Loucy (cell line): ENCODE data around the gene CEP41.

Experiments used
- H2AFZ ChIP-seq: fragments of 200-600 bp; sonication (generic); 2 replicates; pipeline ENCODE4 v1.6.0; 2016; ENCODE audit warnings: antibody characterized with exemption, mild to moderate bottlenecking, low read length, moderate library complexity
- H3F3A ChIP-seq: fragments of 200-600 bp; 2 replicates; pipeline ENCODE4 v1.6.0; 2016; ENCODE audit warnings: antibody characterized with exemption, low read depth, mild to moderate bottlenecking
- H3K27me3 ChIP-seq: fragments of 200-600 bp; sonication (generic); 2 replicates; pipeline ENCODE4 v1.6.1; 2014; ENCODE audit warnings: low read length, mild to moderate bottlenecking; ENCODE audit not compliant: insufficient read depth, poor library complexity, severe bottlenecking
- H3K36me3 ChIP-seq: fragments of 200-600 bp; sonication (generic); 2 replicates; pipeline ENCODE4 v1.6.1; 2016; ENCODE audit warnings: low read length; ENCODE audit not compliant: insufficient read depth
- H3K4me1 ChIP-seq: fragments of 200-600 bp; sonication (generic); 2 replicates; pipeline ENCODE4 v1.5.1; 2014; ENCODE audit warnings: low read length, mild to moderate bottlenecking; ENCODE audit not compliant: insufficient read depth, poor library complexity, severe bottlenecking
- H3K4me2 ChIP-seq: fragments of 200-600 bp; sonication (generic); 2 replicates; pipeline ENCODE4 v1.6.0; 2014; ENCODE audit warnings: antibody characterized with exemption, low read length, low read depth, mild to moderate bottlenecking; ENCODE audit not compliant: poor library complexity, severe bottlenecking
- H3K4me3 ChIP-seq: fragments of 200-600 bp; sonication (generic); 2 replicates; pipeline ENCODE4 v1.5.1; 2014; ENCODE audit warnings: low read length, mild to moderate bottlenecking, mixed read lengths; ENCODE audit not compliant: poor library complexity, severe bottlenecking
- H3K79me2 ChIP-seq: fragments of 200-600 bp; sonication (generic); 2 replicates; pipeline ENCODE4 v1.6.1; 2014; ENCODE audit warnings: low read length; ENCODE audit not compliant: insufficient read depth
- H3K9ac ChIP-seq: fragments of 200-600 bp; sonication (generic); 2 replicates; pipeline ENCODE4 v1.6.0; 2014; ENCODE audit warnings: mild to moderate bottlenecking, low read depth, low read length, moderate library complexity; ENCODE audit not compliant: poor library complexity, severe bottlenecking
- H3K9me2 ChIP-seq: fragments of 200-600 bp; sonication (generic); replicated peaks from 2 replicates; pipeline ENCODE4 v1.6.1; 2016; ENCODE audit warnings: low read depth, low read length, mixed read lengths
- H3K9me3 ChIP-seq: fragments of 200-600 bp; sonication (generic); 2 replicates; pipeline ENCODE4 v1.6.1; 2014; ENCODE audit warnings: mild to moderate bottlenecking, antibody characterized with exemption, low read length, low read depth; ENCODE audit not compliant: insufficient read depth
- H4K20me1 ChIP-seq: fragments of 200-600 bp; sonication (generic); 2 replicates; pipeline ENCODE4 v1.6.0; 2014; ENCODE audit warnings: antibody characterized with exemption, low read length, mild to moderate bottlenecking; ENCODE audit not compliant: insufficient read depth, poor library complexity, severe bottlenecking
- EZH2phosphoT487 ChIP-seq: fragments of 200-600 bp; IDR thresholded peaks from 2 replicates; pipeline ENCODE4 v1.6.1; 2018; ENCODE audit warnings: antibody characterized with exemption, mild to moderate bottlenecking, moderate library complexity, borderline replicate concordance
- TF ChIP-seq, protein P1 (sequence below): fragments of 200-600 bp; sonication (generic); conservative IDR thresholded peaks from 2 replicates; pipeline ENCODE4 v1.5.1; 2014; ENCODE audit warnings: mild to moderate bottlenecking, antibody characterized with exemption, low read length

CEP41 gene

DNA sequence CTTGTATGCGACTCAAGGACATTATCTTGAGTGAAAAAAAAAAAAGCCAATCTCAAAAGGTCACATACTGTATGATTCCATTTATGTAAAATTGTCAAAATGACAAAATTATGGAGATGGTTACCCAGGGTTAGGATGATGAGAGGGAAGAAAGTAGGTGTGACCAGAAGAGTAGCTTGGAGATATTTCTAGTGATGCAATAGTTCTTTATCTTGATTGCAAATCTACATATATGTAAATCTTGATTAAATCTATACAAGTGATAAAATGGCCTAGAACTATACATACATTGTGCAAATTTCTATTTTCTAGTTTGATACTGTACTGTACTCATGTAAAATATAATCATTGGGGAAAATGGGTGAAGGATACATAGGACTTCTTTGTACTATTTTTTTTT is 4.6 kb downstream of the CEP41 start:
- no peaks in the 10 kb centered on the region for H3K9me3 ChIP-seq
- no peak overlapping the region for H3K4me3 ChIP-seq
- no peak overlapping the region for H3K9ac ChIP-seq
- no peak for TF ChIP-seq EZH2phosphoT487
- TF ChIP-seq, protein P1, sequence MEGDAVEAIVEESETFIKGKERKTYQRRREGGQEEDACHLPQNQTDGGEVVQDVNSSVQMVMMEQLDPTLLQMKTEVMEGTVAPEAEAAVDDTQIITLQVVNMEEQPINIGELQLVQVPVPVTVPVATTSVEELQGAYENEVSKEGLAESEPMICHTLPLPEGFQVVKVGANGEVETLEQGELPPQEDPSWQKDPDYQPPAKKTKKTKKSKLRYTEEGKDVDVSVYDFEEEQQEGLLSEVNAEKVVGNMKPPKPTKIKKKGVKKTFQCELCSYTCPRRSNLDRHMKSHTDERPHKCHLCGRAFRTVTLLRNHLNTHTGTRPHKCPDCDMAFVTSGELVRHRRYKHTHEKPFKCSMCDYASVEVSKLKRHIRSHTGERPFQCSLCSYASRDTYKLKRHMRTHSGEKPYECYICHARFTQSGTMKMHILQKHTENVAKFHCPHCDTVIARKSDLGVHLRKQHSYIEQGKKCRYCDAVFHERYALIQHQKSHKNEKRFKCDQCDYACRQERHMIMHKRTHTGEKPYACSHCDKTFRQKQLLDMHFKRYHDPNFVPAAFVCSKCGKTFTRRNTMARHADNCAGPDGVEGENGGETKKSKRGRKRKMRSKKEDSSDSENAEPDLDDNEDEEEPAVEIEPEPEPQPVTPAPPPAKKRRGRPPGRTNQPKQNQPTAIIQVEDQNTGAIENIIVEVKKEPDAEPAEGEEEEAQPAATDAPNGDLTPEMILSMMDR, result no peak
- no peaks in the 10 kb centered on the region for H3K9me2 ChIP-seq
- no peak overlapping the region for H3K4me2 ChIP-seq
- H3F3A ChIP-seq, result no peaks in the 10 kb centered on the region
- H3K27me3 ChIP-seq, result no peaks in the 10 kb centered on the region
- no peaks in the 10 kb centered on the region for H4K20me1 ChIP-seq
- no peak overlapping the region for H2AFZ ChIP-seq
- no peaks in the 10 kb centered on the region for H3K36me3 ChIP-seq
- peaks cover 14% of the 10 kb centered on the region for H3K79me2 ChIP-seq
- peaks cover 54% of the 10 kb centered on the region for H3K4me1 ChIP-seq

DNA sequence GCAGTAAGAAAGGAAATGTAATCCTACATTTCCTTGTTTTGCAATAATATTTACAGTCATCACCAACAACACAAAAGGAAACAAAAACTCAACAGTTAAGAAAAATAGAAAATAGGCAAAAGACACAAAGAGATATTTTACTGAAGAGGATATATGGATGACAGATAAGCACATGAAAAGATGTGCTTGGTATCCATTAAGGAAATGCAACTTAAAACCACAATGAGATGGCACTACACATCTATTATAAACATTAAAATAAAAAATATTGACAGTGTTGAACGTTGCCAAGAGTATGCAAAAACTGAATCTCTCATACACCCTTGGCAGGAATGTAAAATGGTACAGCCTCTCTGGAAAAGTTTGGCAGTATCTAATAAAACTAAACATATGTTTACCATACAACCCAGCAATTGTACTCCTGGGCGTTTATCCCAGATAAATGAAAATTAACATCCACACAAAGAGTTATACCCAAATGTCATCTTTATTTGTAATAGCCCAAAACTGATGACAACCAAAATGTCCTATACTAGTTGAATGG is 5.4 kb downstream of the CEP41 start:
- peaks cover 59% of the 10 kb centered on the region for H3K4me1 ChIP-seq
- no peaks in the 10 kb centered on the region for H3K27me3 ChIP-seq
- no peaks in the 10 kb centered on the region for H4K20me1 ChIP-seq
- H3K79me2 ChIP-seq, result peaks cover 13% of the 10 kb centered on the region
- no peaks in the 10 kb centered on the region for H3K36me3 ChIP-seq
- TF ChIP-seq, protein P1, result no peak
- no peak for TF ChIP-seq EZH2phosphoT487
- H3K4me2 ChIP-seq, result peak overlapping the region; percentile 22
- no peaks in the 10 kb centered on the region for H3K9me3 ChIP-seq
- H3K9ac ChIP-seq, result no peak overlapping the region
- no peaks in the 10 kb centered on the region for H3F3A ChIP-seq
- no peak overlapping the region for H2AFZ ChIP-seq
- no peaks in the 10 kb centered on the region for H3K9me2 ChIP-seq
- H3K4me3 ChIP-seq, result no peak overlapping the region

DNA sequence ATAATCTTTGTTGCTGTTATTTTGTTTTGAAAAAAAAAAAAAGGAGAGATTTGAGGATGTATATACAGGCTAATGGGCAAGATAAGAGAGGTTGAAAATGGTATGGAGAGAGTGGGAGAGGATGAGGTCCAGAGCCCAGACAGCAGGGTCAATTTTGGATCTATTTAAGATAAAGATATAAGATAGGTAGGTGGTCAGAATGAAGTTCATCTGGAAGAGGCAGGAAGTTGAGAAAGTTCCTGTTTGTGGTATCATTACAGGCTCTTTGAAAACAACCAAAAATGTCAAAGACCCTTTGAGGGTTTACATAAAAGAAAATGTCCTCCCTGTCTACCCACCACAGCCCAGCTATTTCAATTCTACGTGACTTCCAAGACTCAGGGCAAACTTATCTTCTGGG is 7.5 kb downstream of the CEP41 start:
- Histone ChIP-seq H3K4me1 (peaks cover 45% of the 10 kb centered on the region), H3K9ac (no peak overlapping the region), H3F3A (no peaks in the 10 kb centered on the region), H3K4me2 (peak overlapping the region; percentile 64), H3K79me2 (no peaks in the 10 kb centered on the region), H3K4me3 (peak overlapping the region; percentile 38), H4K20me1 (no peaks in the 10 kb centered on the region), H3K9me3 (no peaks in the 10 kb centered on the region), H3K9me2 (no peaks in the 10 kb centered on the region), H3K27me3 (no peaks in the 10 kb centered on the region), H2AFZ (peak overlapping the region; percentile 39; the same call in 1 of the 2 replicates), H3K36me3 (no peaks in the 10 kb centered on the region)
- TF ChIP-seq, protein P1, result no peak
- no peak for TF ChIP-seq EZH2phosphoT487
